22Rv1 (cell line): ENCODE results near the gene RCAN2.

Experiments used
- CTCF ChIP-seq: fragments of 450-650 bp; IDR thresholded peaks from 2 replicates; pipeline ENCODE4 v1.5.1; 2017; ENCODE audit warnings: mild to moderate bottlenecking
- ZFX ChIP-seq: fragments of 450-650 bp; IDR thresholded peaks from 2 replicates; pipeline ENCODE4 v1.6.1; 2017; ENCODE audit warnings: antibody characterized with exemption, borderline replicate concordance

- TF ChIP-seq CTCF (no peak), ZFX (no peak)
Observed at GRCh38 chr6:46509063-46509462, 17.8 kb upstream of the RCAN2 start.
